Activated gamma-delta T cell (primary cell): ENCODE measurements around the gene KCNK10.
"Not testable (repeated sequence)": the region's sequence is repeated elsewhere in the genome, so short reads cannot be mapped to it uniquely, and the experiment has no call there.

Experiments used
- DNase-seq: peaks from one replicate; lab custom pipeline; 2025; lab: John Stamatoyannopoulos, UW

KCNK10 gene

DNA sequence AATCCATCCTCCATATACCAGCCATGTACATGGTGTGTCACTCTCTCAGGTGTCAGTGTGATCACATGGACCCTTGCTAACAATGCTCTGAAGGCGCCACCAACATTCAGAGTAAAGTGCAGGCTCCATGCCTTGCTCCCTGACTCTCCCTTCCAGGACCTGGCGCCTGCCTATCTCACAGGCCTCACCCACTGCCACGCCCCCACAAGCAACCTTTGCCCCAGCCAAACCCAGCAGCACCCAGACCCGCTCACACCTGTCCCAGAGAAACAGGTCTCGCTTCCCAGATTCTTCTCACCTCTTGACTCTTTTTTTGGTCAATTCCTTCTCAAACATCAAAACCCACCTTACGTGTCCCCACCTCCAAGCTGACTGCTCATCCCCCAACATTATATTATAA lies 52.3 kb downstream of the KCNK10 start:
- no peak for DNase-seq

DNA sequence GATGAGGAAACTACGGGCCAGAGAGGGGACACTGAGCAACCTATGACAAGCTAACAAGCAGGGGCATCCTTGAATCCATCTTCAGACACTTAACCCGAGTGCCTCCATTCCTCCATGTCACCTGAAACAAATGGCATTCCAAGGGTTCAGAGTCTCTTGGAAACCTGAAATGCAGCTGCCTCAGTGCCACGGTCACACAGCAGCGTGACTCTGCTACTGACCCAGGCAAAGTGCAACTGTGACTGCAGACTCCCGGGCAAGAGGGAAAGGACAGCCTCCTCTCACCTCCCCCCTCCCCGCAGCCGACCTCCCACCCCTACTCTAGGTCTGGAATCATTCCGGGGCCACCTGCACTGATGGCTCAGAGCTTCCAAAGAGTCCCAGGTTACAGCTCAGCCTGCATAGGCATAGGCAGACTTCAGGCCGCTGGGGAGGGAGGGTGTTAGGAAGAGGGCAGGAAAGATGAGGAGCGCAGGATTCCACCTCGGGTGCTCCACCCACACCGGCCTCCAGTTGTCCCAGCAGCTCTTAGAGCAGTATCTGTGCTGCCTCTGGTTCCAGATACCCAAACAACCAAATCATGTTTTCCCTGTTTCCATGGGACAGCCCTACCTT lies 53.2 kb downstream of the KCNK10 start:
- no peak for DNase-seq

DNA sequence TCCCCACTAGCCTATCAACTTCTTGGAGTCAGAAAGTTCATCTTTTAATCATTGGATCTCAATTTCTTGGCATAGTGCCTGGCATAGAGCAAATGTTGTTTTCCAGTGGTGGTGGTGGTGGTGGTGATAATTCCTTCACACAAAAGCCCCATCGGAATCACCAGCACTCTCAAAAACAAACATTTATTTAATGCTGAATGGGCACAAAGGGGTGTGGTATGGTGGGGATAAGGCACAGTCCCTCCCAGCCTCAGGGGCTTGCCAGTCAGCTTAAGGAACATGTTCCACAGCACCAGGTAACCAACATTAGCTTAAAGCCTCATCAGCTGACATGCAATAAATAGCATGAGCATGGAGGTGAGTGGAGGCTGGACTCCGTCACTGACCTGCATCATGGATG lies 56.6 kb downstream of the KCNK10 start:
- DNase-seq = no peak

DNA sequence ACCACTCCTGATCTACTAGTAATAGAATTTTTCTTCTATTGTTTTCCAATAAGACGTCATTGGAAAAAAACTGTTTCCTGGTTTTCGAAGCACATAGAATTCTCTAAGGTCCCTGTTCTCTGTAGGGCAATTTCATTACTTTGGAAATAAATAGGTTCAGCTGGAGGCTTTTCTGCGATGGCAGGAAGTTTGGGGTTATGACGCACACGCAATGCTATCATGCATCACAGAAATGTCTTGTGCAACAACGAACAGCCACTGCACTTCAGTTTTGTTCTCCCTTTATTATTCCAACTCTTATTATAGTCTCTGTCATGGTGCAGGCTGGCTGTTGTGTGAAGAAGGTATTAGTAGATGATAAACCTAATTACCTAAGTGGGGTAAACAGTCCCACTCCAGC lies 59.0 kb downstream of the KCNK10 start:
- DNase-seq = no peak

DNA sequence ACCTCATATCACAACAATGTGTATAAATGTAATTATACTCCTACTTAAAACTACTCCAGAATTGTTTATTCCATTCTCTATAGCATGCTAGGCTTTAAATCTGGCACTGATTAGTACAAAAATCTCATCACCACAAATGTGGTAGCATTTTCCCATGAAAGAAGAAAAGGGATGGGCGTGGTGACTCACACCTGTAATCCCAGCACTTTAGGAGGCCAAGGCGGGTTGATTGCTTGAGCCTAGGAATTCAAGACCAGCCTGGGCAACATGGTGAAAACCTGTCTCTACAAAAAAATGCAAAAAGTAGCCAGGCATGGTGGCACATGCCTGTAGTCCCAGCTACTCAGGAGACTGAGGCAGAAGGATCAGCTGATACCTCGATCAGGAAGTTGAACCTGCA lies 61.8 kb downstream of the KCNK10 start:
- DNase-seq = not testable (repeated sequence)

DNA sequence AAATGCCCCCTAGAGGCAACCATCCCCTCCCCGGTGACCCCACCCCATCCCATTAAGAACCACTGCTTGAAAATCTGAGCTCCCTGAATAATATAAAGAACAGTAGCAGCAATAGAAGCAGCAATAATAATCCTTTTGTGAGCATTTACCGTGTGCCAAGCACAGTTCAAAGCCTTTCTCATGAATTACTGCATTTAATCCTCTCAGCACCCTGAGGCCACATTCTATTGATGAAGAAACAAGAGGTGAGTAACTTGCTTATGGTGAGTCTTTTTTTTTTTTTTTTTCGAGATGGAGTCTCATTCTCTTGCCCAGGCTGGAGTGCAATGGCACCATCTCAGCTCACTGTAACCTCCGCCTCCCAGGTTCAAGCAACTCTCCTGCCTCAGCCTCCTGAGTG lies 65.0 kb downstream of the KCNK10 start:
- no peak for DNase-seq

DNA sequence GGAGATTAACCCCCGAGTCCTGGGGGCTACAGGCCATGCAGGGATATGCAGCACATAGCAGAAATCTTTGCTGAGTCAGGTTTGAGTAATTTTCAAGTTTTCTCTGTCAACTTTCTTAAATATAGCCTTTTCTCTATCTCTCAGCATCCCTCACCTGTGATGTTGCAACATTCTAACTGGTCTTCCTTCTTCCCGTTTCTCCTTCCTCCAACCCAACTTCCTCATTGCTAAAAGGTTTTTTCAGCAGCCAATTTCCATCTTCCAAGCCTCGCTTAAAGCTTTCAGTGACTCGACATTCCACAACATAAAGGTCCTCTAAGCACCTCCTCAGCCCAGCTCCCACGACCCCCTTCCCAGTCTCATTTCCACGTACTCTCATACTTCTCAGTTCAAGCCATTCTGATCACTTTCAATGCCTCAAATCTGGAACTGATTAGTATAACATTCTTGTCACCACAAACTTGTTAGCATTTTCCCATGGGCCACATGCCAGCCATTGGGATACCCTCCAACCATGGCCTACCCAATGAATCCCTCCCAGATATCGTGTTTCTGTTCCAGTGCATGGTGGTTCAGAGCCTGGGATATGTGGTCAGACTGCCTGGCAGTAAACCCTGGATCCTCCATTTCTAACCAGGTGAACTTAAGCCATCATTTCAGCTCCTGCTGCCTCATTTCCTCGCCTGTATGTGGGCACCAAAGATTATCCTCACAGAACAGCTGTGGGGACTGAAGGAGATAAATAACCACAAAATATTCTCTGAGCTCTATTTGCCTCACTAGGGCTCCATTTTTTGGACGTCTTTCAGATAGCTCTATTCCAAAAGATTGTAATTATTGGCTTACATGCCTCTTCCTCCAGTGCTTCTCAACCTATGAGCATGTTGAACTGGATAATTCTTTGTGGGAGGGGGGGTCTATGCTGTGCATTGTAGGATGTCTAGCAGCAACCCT lies 65.8 kb downstream of the KCNK10 start:
- DNase-seq = no peak

DNA sequence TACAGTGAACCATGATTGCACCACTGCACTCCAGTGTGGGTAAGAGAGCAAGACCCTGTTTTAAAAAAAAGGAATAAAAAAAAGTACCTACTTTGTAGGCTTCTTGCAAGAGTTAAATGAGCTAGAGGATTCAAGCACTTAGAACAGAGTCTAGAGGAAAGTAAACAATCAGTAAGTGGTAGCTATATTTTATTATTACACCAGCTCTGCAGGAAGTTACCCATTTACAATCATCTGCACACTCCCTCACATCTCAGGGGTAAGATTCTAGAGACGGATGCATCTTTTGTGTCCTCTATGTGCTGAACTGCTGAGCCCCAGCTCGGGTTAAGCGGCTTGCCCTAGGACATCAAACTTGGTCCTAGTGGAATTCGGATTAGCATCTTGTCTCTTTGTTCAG lies 67.3 kb downstream of the KCNK10 start:
- DNase-seq = no peak

DNA sequence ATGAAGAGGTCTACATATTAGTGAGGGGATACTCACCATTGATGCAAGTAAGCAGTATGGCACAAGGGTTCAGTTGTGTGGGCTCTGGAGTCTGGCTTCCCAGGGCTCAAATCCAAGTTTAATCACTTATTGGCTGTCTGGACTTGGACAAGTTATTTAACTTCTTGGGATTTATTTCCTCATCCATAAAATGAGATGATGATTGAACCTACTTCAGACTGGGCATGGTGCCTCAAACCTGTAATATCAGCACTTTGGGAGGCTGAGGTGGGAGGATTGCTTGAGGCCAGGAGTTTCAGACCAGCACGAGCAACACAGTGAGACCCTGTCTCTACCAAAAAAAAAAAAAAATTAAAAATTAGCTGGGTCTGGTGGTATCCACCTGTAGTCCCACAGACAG lies 67.9 kb downstream of the KCNK10 start:
- no peak for DNase-seq

DNA sequence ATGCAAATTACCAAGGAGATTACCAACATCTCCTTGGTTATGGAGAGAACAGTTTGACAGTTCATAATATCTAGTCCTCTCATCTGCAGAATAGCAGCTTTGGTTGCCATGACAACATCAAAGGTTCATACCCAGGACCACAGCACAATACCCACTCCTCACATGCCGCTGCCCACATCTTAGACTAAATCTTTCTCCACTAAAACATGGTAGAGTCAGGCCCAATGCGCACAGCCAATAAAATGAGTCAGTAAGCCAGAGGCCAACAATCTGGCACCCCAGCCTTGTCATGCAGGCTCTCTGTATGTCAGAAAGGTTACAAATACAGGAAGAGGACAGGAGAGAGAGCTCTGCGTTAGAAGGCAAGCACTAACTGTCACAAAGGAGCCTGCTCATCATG lies 70.6 kb downstream of the KCNK10 start:
- no peak for DNase-seq

DNA sequence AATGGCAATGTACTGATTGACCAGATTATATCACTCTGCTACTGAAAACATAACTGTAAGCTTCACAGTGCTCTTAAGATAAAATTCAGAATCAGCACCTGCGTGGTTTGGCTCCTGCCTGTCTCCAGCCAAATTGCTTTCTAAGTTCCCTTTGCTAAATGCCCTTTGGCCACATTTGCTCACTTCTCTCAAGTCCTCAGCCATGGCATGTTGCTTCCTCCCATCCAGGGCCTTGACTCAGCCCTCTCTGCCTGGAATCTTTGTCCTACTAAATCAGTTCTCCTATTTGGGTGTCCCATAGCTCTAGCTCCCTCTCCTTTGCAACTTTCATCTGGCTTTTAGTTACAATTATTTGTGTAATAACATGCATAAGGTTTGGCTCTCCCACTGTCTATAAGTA lies 71.4 kb downstream of the KCNK10 start:
- no peak for DNase-seq

DNA sequence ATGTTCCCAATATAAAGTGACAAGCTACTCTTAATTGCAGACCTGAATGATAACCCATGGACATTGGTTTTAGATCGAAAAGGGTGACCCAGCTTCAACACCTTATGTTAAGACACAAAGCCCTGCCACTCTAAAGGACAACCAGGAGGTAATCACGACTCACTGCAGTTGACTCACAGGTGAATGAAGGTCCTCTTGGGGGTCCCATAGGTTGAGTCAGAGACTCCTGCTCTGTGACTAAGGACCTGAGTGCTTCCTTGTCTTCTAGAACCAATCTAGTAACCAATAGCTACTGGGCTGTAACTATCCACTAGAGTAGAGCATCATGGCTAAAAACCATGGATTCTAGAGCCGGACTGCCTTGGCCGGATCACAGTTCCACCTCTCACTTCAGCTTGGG lies 73.8 kb downstream of the KCNK10 start:
- no peak for DNase-seq

DNA sequence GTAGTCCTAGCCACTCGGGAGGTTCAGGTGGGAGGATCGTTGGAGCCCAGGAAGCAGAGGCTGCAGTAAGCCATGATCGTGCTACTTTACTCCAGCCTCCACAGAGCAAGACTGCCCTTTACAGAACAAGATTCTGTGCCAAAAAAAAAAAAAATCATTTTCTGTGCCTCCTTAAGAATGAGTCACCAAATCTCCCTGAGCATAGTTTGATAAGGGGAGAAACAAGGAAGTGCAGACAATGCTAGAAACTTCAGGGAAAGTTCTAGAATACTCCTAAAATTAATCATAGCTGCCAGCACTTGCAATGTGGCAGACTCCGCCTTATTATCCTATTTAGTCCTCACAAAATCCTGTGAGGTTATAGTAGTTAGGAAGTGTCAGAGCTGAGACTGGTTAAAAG lies 74.5 kb downstream of the KCNK10 start:
- no peak for DNase-seq

DNA sequence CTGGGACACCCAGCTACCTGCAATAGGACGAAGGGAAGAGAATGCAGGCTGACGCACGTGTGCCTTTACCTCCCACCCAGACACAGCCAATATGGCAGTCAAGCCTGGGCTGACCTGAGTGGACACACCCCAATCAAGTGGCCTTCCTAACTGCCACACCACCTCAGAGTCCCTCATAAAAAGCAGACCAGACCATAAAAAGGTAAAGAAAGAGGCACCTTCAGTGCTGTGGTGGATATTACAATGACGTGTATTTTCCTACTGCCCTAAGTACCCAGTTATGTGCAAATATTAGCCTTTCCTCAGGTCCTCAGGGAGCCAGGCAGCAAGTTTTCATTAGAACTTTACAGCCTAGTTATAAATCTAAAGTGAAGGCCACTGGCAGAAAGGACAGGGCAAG lies 75.8 kb downstream of the KCNK10 start:
- no peak for DNase-seq

DNA sequence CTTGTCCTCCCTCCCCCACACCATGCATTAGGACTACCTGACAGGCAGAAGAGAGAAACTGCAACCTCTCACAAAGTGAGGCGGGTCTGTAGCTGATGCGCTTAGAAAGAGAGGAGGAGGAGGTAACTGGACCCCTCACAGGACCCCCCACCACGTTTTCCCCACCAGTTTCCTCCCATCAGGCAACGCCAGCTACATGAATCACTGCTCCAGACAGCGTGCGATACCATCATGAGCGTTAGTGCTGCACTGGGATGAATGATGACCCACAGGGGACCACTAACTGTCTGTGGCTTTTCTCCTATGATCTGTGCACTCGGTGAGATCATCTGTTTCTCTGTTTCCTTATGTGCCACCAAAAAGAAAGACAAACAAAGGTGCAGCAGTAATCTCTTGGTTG lies 77.7 kb downstream of the KCNK10 start:
- DNase-seq = no peak

DNA sequence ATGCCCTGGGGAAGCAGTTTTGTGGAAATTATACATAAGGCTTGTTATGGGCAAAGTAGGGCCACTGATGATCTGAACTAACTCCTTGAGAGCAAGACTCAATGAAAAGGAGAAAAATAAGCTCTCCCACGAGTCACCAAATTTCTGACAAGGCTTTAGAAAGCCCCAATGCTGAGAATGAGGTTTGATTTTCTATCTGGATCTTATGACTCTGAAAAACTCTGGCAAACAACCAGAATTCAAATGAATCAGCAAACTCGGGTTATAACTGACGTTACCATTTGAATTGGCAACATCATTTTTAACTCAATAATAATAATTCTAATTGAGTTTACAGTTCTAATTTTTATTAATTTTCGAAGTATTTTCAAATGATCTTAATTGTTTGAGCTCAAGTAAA lies 79.1 kb downstream of the KCNK10 start:
- no peak for DNase-seq

DNA sequence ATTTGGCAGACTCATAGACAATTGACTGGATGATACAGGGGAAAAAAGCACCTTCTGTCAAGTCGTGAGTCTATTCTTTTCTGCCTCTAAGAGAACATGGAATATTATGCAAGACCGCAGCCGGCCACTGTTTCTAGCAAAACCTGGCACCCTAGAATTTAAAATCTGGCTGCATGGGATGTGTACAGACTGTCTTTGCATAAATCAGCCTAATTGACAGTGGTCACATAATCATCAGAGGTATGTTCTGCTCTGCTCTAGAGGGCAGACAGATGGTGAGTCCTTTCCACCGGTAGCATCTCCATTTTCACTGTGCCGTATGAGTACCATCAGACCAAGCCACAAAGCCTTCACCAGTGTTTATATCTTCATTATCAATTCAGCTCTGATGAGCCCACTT lies 80.6 kb downstream of the KCNK10 start:
- no peak for DNase-seq

DNA sequence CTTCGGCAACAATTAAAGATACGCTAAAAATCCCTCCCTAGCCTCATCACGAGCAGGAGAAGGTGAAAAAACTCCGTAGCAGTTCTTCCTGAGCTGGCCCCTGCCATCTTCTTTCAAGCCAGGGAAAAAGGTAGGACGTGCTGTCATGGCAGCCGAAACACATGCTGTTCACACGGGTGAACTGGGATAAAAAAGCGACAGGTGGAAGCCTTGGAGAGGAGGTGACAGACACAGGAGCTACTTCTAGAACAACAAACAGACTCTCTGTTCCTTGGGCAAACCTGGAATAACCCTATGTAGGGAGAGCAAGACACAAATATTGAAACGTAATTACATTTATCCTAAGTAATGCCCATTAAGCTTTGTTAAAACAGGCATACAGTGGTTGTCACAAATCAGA lies 81.3 kb downstream of the KCNK10 start:
- DNase-seq = no peak

DNA sequence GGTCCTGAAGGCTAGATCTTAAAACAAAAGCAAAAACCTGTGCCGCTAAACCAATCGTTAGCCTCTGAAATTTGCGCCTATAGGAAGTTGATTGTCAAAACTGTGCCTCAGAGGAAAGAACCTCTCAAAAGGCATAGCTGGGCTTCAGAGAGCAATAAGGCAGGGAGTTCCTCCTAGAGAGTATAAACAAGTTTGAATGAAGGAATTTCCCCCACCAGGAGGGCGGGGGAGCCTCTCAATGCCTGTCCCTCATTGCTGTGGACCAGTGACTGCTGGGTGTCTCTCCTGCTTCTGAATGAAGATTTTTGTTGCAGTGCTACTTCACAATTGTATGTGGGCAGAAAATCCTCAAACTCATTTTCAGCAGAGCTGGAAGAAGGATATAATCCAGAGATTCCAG lies 88.6 kb downstream of the KCNK10 start:
- DNase-seq = no peak

DNA sequence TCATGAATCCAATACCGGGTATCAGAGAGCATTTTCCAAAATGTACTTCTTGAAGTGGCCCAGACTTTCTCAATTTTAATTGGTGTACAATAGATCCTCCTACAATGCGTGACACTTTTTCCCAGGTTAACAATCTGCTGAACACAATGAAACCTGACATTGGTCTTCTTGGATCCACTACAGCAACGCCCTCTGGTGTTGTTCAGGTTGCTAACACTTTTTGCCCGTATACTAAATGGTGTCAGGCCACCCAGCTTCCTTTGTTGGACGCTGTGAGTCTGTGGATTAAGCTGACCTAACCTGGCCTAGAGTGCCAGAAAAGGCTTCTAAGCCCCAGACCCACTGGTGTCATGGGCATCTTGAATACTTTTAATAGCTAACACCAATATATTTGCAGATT lies 89.2 kb downstream of the KCNK10 start:
- DNase-seq = no peak

DNA sequence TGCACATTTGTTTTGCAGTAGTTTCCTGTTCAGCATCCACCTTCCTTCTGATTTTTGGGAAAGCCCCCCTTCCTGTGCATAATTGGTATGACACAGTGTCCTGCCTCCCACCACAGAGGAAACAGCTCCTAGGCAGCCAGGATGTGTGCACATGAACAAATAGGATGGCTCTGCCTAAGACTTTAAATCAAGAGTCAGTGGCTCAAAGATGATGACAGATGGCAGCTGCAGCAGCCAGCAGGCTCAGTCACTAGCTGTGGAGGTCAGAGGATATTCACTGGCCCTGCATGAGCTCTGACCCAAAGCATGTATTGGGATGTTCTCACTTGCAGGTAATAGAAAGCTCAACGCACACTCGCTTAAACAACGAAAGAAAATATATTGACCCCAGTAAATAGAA lies 90.3 kb downstream of the KCNK10 start:
- no peak for DNase-seq

DNA sequence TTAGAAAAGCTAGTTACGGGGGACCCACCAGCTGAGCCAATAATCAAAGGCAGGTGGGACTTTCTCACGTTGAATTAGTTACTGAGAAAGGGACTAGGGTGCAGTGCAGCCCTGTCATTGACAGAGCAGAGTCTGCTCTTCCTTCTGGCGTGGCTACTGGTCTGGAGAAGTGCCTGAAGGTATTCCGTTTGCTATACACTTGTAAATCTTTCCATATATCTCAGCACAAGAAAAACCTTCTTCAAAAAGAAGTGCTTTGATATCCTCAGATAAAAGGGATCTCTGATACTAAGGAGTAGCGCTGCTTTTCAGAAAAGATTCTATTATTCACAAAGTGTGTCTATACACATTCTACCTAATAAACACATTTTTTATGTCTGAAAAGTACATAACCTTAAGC lies 91.5 kb downstream of the KCNK10 start:
- no peak for DNase-seq

DNA sequence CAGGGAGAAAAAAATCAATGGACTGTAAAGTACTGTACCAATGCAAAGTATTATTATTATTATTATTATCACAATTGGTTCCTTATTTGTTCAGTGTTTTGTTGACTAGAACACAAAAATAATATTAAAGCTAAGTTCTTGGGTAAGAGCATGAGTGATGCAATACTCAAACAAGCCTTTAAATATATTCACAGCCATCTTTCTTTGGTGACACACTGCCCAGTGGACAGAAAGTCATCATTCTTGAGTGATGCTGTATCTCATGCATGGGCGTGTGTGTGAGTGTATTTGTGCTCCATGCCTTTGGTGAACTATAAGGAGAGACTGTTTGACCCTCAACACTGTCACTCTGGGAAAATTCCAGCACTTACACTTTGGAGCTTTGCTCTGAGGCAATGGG lies 93.6 kb downstream of the KCNK10 start:
- DNase-seq = no peak
